Skeletal muscle satellite cell (primary cell): Measurements from ENCODE around the gene LSM12.

ENCODE experiments used
- H3K27me3 ChIP-seq: 2 replicates; pipeline ENCODE4 v1.7.0; 2013; ENCODE audit warnings: low read length; ENCODE audit not compliant: control insufficient read depth, insufficient read depth
- H3K36me3 ChIP-seq: 2 replicates; pipeline ENCODE4 v1.7.0; 2013; ENCODE audit warnings: mild to moderate bottlenecking, control low read depth, low read length; ENCODE audit not compliant: insufficient read depth
- H3K4me1 ChIP-seq: 2 replicates; pipeline ENCODE4 v1.7.0; 2013; ENCODE audit warnings: low read length; ENCODE audit not compliant: control insufficient read depth, insufficient read depth
- H3K4me2 ChIP-seq: 2 replicates; pipeline ENCODE4 v1.7.0; 2013; ENCODE audit warnings: mild to moderate bottlenecking, low read length
- H3K4me3 ChIP-seq: 2 replicates; pipeline ENCODE4 v1.7.0; 2013; ENCODE audit warnings: low read length
- H3K9ac ChIP-seq: 2 replicates; pipeline ENCODE4 v1.7.0; 2013; ENCODE audit warnings: mild to moderate bottlenecking, low read depth, low read length, moderate library complexity
- H3K9me3 ChIP-seq: replicated peaks from 2 replicates; pipeline ENCODE4 v1.7.0; 2013; ENCODE audit warnings: mild to moderate bottlenecking, control low read depth, low read length

Gene LSM12

DNA sequence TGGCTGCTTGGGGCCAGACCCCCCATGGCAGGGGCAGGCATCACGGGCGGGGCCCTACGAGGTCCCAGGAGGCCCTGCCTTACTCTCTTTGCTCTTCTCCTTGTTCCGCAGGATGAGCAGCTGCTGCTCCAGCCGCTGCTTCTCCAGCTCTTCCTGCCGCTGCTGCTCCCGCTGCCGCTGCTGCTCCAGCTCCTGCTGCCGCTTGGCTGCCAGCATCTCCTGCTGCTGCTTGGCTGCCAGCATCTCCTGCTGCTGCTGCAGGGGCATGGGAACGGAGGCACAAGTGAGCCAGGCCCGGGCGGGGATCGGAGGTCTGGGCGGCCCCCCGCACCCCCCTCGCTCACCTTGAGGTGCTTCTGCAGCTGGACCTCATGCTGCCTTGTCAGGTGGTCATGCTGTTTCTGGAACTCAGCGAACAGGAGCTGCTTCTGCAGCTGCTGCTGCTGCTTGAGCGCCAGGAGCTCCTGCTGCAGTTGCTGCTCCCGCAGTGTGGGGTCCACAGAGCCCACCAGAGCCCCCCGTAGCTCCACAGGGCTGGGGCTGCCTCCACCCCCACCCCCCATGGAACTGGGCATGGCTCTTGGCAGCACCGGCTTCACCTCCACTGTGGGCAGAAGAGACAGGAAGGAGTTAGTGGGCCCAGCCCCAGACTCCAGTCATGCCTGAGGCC lies 26.9 kb upstream of the LSM12 start:
- Histone ChIP-seq H3K27me3 (no peaks in the 10 kb centered on the region), H3K9ac (no peak overlapping the region), H3K4me3 (no peak overlapping the region), H3K9me3 (no peaks in the 10 kb centered on the region), H3K4me1 (peaks cover 43% of the 10 kb centered on the region), H3K4me2 (no peak overlapping the region), H3K36me3 (peaks cover 4% of the 10 kb centered on the region)

DNA sequence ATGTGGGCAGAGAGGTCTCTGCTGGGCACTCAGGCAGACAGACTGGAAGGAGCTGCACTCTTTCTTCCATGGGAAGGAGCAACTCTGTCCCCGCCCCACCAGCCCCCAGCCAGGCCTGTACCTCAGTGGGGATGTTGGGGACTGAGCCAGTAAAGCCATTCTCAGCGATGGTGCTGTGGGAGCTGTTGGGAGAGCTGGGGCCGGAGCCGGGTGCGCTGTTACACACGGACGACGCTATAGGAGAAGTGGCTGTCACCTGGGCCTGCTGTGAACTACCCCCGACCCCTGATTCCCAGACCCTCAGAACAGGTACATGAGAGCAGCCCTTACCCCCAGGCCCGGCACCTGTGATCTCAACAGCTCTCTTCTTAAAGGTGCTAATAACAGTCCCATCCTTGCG lies 25.6 kb upstream of the LSM12 start:
- peaks cover 39% of the 10 kb centered on the region for H3K4me1 ChIP-seq
- no peaks in the 10 kb centered on the region for H3K27me3 ChIP-seq
- no peak overlapping the region for H3K4me3 ChIP-seq
- no peaks in the 10 kb centered on the region for H3K9me3 ChIP-seq
- peaks cover 7% of the 10 kb centered on the region for H3K36me3 ChIP-seq
- H3K4me2 ChIP-seq, result no peak overlapping the region
- no peak overlapping the region for H3K9ac ChIP-seq

DNA sequence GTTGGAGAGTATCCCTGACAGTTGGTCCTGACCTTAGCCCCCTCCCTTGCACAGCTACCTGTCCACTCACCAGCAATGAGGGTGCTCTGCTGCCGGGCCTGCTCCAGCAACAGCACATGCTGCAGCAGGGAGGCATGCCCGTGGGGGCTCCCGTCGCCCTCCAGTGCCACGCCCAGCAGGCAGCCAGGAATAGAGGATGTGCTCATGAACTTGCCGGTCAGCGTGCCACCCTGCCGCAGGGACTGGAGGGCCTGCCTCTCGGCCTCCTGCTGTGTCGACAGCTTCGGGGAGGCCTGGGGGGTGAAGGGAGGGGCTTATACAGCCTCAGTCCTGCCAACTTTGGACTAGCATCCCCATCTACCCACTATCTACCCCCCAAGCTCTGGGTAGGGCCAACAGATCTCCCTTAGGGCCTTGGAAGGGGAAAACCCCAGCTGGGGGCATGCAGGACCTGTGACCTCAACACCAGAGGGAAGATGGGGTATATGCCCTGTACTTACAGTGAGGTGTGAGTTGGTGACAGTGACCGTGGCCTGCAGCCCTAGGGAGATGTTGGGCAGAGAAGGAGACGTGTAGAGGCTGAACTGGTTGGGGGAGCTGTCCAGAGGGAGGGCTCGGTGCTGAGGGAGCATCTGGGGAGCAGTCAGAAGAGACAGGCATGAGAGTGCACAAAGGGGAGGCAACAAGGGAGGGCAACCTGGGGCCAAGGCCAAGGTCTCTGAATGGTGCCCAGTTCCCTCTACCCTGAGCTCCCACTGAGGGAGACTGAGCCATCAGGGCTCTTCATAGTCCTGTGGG lies 24.9 kb upstream of the LSM12 start:
- H3K4me1 ChIP-seq, result peaks cover 36% of the 10 kb centered on the region
- no peak overlapping the region for H3K4me3 ChIP-seq
- H3K36me3 ChIP-seq, result peaks cover 7% of the 10 kb centered on the region
- no peaks in the 10 kb centered on the region for H3K27me3 ChIP-seq
- H3K9me3 ChIP-seq, result no peaks in the 10 kb centered on the region
- H3K9ac ChIP-seq, result no peak overlapping the region
- no peak overlapping the region for H3K4me2 ChIP-seq

DNA sequence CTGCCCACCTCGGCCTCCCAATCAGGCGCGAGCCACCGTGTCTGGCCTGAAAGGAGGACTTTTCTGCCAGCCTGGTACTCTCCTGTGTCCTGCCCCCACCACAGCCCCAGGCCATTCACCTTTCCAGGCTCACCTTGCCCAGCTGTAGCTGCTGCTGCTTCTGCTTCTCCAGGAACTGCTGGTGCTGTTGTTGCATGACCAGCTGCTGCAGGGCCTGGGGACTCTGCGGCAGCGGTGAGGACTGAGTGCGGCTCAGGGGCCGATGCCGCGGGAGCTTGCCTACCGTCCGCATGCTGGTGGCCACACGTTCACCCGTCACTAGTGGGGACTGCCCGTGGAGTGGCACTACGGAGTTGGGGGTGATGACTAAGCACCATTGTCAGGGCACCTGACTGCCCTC lies 21.8 kb upstream of the LSM12 start:
- Histone ChIP-seq H3K27me3 (no peaks in the 10 kb centered on the region), H3K4me3 (no peak overlapping the region), H3K9me3 (no peaks in the 10 kb centered on the region), H3K4me1 (peaks cover 18% of the 10 kb centered on the region), H3K36me3 (peaks cover 7% of the 10 kb centered on the region), H3K9ac (no peak overlapping the region), H3K4me2 (no peak overlapping the region)

DNA sequence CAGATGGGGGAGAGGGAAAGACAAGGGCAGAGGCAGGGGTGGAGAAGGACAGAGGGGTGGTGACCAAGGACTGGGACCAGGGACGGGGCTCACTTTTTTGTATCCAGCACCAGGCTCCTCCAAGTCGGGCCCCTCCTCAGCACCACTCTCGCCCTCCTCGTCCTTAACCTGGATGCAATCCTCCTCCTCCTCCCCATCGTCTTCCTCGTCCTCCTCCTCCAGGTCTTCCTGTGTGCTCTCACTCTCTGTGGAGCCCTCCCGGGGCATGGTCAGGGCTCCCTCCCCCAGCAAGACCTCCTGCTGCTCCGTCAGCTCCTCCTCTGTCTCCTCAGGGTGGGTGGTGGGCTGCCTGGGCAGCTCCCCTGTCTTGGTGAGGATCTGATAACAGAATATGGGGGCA lies 20.8 kb upstream of the LSM12 start:
- no peaks in the 10 kb centered on the region for H3K9me3 ChIP-seq
- H3K4me3 ChIP-seq, result peak overlapping the region; percentile 48
- H3K4me2 ChIP-seq, result peak overlapping the region; percentile 64
- H3K4me1 ChIP-seq, result peaks cover 20% of the 10 kb centered on the region
- no peaks in the 10 kb centered on the region for H3K27me3 ChIP-seq
- peak overlapping the region; percentile 61 for H3K9ac ChIP-seq
- peaks cover 11% of the 10 kb centered on the region for H3K36me3 ChIP-seq

DNA sequence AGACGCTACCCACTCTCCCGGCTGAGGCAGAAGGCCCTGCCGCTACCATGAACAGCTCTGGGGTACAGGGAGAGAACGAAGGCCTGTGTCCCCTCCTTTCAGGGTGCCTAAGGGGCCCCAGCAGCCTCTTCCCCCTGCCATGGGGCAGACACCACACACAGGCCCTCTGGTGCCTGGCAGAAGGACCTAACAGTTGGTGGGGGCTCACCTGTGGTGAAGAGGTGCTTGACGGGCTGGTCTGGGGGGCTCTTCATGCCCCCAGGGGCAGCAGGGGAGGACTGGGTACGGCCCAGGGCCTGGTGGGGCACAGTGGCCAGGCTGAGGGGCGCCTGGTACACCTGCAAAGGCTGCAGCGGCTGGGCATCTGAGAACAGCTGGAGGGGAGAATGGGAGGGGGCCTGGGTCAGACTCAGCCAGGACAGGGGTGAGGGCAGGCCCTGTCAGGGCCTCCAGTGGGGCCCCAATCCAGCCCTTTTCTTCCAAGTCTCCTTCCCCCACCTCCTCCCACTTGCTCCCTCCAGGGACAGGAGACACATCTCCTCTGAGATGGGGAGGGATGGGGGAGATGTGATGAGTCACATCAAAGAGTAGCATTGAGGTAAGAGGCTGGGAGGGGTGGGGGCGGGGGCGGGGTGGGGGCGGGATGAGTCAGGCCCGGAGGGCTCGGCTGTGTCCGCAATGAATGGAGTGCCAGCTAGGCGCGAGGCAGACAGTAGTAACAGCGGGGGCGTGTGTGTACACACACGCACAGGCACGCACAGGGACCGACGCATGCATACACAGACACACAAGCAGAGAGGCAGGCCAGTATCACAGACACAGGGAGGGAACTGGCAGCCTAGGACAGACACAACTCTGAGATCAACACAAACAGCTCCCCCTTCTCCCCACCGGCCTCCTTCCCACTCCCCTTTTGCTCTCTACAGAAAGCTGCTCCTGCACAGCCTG lies 20.2 kb upstream of the LSM12 start:
- peaks cover 27% of the 10 kb centered on the region for H3K4me1 ChIP-seq
- H3K4me3 ChIP-seq, result peak overlapping the region; percentile 48
- H3K9me3 ChIP-seq, result no peaks in the 10 kb centered on the region
- peaks cover 18% of the 10 kb centered on the region for H3K36me3 ChIP-seq
- H3K4me2 ChIP-seq, result peak overlapping the region; percentile 66
- H3K9ac ChIP-seq, result peak overlapping the region; percentile 61
- H3K27me3 ChIP-seq, result no peaks in the 10 kb centered on the region

DNA sequence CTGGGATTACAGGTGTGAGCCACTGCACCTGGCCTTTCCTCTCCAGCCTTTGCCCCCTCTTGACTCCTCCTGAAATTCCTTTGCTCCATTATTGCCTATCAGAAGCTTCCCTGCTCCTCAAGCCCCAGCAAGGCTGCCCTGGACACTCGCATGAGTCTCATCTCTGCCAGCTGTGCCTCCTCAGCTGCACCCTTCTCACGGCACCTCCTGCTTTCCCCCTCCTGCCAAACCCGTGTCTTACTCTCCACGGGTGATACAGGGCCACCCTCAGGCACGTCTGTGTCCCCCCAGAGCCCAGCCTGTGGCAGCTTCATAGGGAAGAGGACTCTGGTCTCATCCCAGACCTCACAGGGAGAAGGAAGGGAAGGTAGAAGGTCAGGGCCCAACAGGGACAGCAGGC lies 19.4 kb upstream of the LSM12 start:
- peak overlapping the region; percentile 47 for H3K9ac ChIP-seq
- H3K4me1 ChIP-seq, result peaks cover 29% of the 10 kb centered on the region
- no peaks in the 10 kb centered on the region for H3K27me3 ChIP-seq
- H3K36me3 ChIP-seq, result peaks cover 19% of the 10 kb centered on the region
- no peak overlapping the region for H3K4me3 ChIP-seq
- H3K9me3 ChIP-seq, result no peaks in the 10 kb centered on the region
- peak overlapping the region; percentile 66 for H3K4me2 ChIP-seq

DNA sequence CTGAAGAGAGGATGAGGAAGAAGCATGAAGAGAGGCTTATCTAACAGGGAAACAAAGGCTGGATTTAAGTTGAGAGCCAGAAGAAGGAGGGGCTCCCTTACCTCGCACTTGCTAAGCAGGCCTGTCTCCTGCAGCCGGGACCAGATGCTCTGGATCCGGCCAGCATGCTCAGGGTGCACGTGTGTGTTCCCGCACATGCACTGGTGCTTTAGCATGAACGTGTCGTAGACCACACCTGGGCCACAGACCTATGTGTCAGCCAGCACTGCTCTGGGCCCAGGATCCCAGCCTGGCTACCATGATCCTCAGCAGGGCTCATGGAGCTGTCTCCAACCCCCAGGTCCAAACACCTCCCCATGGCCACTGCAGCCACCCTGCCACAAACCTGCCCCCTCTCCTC lies 18.4 kb upstream of the LSM12 start:
- Histone ChIP-seq H3K4me1 (peaks cover 29% of the 10 kb centered on the region), H3K4me3 (no peak overlapping the region), H3K9ac (no peak overlapping the region), H3K4me2 (no peak overlapping the region), H3K36me3 (peaks cover 19% of the 10 kb centered on the region), H3K27me3 (no peaks in the 10 kb centered on the region), H3K9me3 (no peaks in the 10 kb centered on the region)

DNA sequence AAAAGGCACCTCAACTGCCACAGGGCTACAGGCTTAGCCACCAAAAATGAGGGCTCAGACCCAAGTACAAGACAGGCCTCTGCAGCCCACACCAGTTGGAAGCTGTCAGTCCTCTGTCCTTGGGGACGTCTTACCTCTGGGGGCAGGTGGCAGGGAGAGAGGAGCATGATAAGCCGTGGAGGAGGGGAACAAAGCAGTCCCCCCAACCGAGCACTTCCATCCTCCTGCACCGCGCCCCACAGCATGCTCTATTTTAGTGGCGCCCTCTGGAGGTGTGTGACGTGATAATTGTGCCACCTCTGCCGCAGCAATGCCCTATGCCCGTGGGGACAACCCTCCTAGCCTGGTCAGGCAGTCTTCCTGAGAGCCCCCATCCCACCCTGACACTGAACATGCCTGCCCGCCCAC lies 17.7 kb upstream of the LSM12 start:
- Histone ChIP-seq H3K4me2 (no peak overlapping the region), H3K36me3 (peaks cover 19% of the 10 kb centered on the region), H3K4me1 (peaks cover 29% of the 10 kb centered on the region)

DNA sequence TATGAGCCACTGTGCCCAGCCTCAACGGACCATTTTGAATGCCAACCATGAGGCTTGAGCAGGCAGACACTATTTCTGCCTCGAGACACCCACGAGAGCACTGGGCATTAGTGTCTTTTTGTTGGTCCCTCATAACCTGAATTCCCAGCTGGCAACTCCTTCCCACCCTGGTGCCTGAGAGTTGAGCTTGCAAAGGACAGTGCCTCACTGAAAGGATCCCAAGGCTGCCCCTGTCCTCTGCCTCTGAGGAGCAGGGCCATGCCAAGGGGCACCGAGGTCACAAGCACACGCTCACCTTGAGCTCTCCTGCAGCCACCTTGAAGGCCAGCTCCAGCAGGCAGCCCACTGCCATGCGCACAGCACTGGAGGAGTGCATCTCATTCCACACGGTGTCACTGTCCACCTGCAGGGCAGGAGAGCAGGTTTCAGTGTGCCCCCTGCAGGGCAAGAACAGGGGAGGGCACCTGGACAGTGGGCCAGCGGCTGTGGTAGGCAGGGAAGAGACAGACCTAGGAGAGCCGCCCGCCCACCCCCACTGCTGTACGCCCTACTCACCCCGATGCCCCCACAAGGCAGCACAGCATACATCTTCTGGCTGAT lies 16.9 kb upstream of the LSM12 start:
- Histone ChIP-seq H3K9ac (no peak overlapping the region), H3K4me3 (no peak overlapping the region), H3K27me3 (no peaks in the 10 kb centered on the region), H3K9me3 (no peaks in the 10 kb centered on the region), H3K4me2 (no peak overlapping the region), H3K4me1 (peaks cover 29% of the 10 kb centered on the region), H3K36me3 (peaks cover 26% of the 10 kb centered on the region)

More for the DNA sequence above, 17.7 kb upstream of the LSM12 start:
- H3K4me3 ChIP-seq, result no peak overlapping the region
- no peaks in the 10 kb centered on the region for H3K9me3 ChIP-seq
- H3K27me3 ChIP-seq, result no peaks in the 10 kb centered on the region
- H3K9ac ChIP-seq, result no peak overlapping the region
